Ishikawa (cell line): Measurements from ENCODE around the gene PERCC1.

ENCODE experiments used
- CEBPB ChIP-seq: IDR thresholded peaks from 2 replicates; pipeline ENCODE4 v1.6.1; 2012
- CREB1 ChIP-seq: IDR thresholded peaks from 2 replicates; pipeline ENCODE4 v1.6.1; 2012; ENCODE audit warnings: low read depth
- EGR1 ChIP-seq: IDR thresholded peaks from 2 replicates; pipeline ENCODE4 v1.6.1; 2012
- EP300 ChIP-seq: IDR thresholded peaks from 2 replicates; pipeline ENCODE4 v1.6.1; 2012; ENCODE audit warnings: borderline replicate concordance
- FOXM1 ChIP-seq: IDR thresholded peaks from 2 replicates; pipeline ENCODE4 v1.6.1; 2012; ENCODE audit warnings: low read depth, borderline replicate concordance
- MAX ChIP-seq: IDR thresholded peaks from 2 replicates; pipeline ENCODE4 v1.6.1; 2012
- NFIC ChIP-seq: IDR thresholded peaks from 2 replicates; pipeline ENCODE4 v1.6.1; 2012
- RAD21 ChIP-seq: IDR thresholded peaks from 2 replicates; pipeline ENCODE4 v1.6.1; 2012; ENCODE audit warnings: low read depth
- REST ChIP-seq: IDR thresholded peaks from 2 replicates; pipeline ENCODE4 v1.6.1; 2012; ENCODE audit warnings: low read depth, mild to moderate bottlenecking
- TAF1 ChIP-seq: IDR thresholded peaks from 2 replicates; pipeline ENCODE4 v1.6.1; 2012; ENCODE audit warnings: low read depth, mild to moderate bottlenecking
- TCF12 ChIP-seq: IDR thresholded peaks from 2 replicates; pipeline ENCODE4 v1.6.1; 2012; ENCODE audit warnings: low read depth
- TEAD4 ChIP-seq: IDR thresholded peaks from 2 replicates; pipeline ENCODE4 v1.6.1; 2012
- USF1 ChIP-seq: IDR thresholded peaks from 2 replicates; pipeline ENCODE4 v1.6.1; 2012
- YY1 ChIP-seq: IDR thresholded peaks from 2 replicates; pipeline ENCODE4 v1.6.1; 2012; ENCODE audit warnings: low read depth
- ZBTB7A ChIP-seq: IDR thresholded peaks from 2 replicates; pipeline ENCODE4 v1.6.1; 2012; ENCODE audit warnings: low read depth

Gene PERCC1

GRCh38 chr16:1389762-1390161 lies 41.1 kb upstream of the PERCC1 start:
- TF ChIP-seq RAD21 (no peak), MAX (no peak), REST (no peak), YY1 (no peak), CREB1 (no peak), TAF1 (no peak), USF1 (no peak), NFIC (no peak), TEAD4 (no peak), EP300 (no peak), FOXM1 (no peak), TCF12 (no peak)

DNA sequence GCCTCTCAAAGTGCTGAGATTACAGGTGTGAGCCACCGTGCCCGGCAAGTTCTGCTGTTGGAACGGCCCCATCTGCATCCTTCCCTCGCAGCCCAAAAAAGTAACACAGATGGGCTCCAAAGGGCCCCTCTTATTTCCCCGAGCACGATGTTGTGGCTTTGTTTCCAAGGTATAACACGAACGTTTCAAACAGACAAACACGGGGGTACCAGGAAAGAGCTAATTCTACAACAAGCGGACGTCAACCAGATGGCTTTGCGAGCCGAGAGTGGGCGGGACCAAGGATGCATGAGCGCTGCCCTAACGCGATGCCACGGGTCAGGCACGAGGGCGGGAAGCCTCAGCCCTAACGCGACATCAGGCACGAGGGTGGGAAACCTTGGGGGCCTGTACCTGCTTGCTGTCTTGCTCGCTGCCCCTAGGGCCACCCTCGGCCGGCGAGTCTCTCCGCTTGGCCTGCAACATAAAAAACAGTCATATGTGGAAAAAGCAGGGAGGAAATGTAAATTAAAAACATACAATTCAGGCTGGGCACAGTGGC lies 40.6 kb upstream of the PERCC1 start:
- TF ChIP-seq TCF12 (no peak), ZBTB7A (no peak), NFIC (no peak), MAX (no peak), REST (no peak), TEAD4 (no peak), TAF1 (no peak), CREB1 (no peak), EGR1 (no peak), EP300 (no peak), USF1 (no peak)

DNA sequence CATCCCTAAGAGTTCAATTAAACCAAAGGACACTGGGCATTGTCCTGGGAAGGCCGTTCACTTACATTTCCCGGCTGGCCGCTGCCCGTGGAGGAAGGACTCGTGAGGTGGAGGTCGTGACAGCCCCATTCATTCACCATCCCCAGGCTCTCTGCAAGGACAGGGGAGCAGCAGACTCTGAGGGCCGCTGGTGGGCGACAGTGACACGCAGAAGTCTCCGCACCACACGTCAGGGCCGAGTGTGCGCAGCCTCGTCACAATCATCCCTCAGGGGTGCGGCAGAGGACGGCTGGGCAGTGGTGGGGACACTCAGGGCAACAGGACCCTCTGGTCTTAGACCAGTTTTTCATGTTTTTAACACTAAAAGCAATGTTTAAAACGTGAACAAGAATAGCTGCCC lies 38.1 kb upstream of the PERCC1 start:
- no peak for TF ChIP-seq TAF1
- no peak for TF ChIP-seq YY1
- TF ChIP-seq CREB1: no peak
- no peak for TF ChIP-seq CEBPB
- no peak for TF ChIP-seq MAX
- TF ChIP-seq ZBTB7A: no peak
- no peak for TF ChIP-seq EGR1
- TF ChIP-seq REST: no peak
- no peak for TF ChIP-seq USF1
- no peak for TF ChIP-seq TEAD4
- no peak for TF ChIP-seq NFIC
- TF ChIP-seq EP300: no peak
- TF ChIP-seq TCF12: no peak
- no peak for TF ChIP-seq FOXM1
- no peak for TF ChIP-seq RAD21

GRCh38 chr16:1393613-1394176 lies 37.2 kb upstream of the PERCC1 start:
- TF ChIP-seq TCF12 (no peak), REST (no peak), TEAD4 (no peak)
